ENCODE results near the gene NOL9.

GRCh38 chr1:6584126-6585080 lies 30.1 kb upstream of the NOL9 start:
- TF ChIP-seq ASH2L (IDR thresholded peaks at IDR 0.05; ENCODE audit: borderline replicate concordance, low read depth) (no peak), CTCF (IDR thresholded peaks at IDR 0.05 in 2 of 3, conservative IDR thresholded peaks at IDR 0.05 in 1 of 3; ENCODE audit: control insufficient read depth in 2 of 3, extremely low read depth in 1 of 3, insufficient read depth in 1 of 3, low read depth in 3 of 3, low read length in 3 of 3) (no peak), E2F4 (IDR thresholded peaks at IDR 0.05; ENCODE audit: low read depth, low read length) (no peak), KAT2A (conservative IDR thresholded peaks at IDR 0.05; ENCODE audit: control insufficient read depth, low read depth, low read length) (no peak), EZH2 (IDR thresholded peaks at IDR 0.05; ENCODE audit: borderline replicate concordance, control insufficient read depth, low read depth, low read length) (no peak), POLR2A (IDR thresholded peaks at IDR 0.05; ENCODE audit: low read depth, low read length) (no peak), ATF2 (IDR thresholded peaks at IDR 0.05; ENCODE audit: low read length) (no peak), RCOR1 (conservative IDR thresholded peaks at IDR 0.05; ENCODE audit: low read depth, low read length) (no peak), SP1 (IDR thresholded peaks at IDR 0.05; ENCODE audit: low read depth, low read length) (no peak), MEF2A (IDR thresholded peaks at IDR 0.05; ENCODE audit: insufficient read depth, low read depth, low read length) (no peak), RFX5 (IDR thresholded peaks at IDR 0.05; ENCODE audit: low read depth, low read length) (no peak), SUPT20H (IDR thresholded peaks at IDR 0.05; ENCODE audit: borderline replicate concordance, control insufficient read depth, low read depth, low read length) (no peak), SIN3A (IDR thresholded peaks at IDR 0.05; ENCODE audit: low read depth, low read length) (no peak)
